ENCODE results near the gene BIN2.
"Not testable (repeated sequence)": the region's sequence is repeated elsewhere in the genome, so short reads cannot be mapped to it uniquely, and the experiment has no call there.

The BIN2 gene

GRCh38 chr12:51345681-51346080 is 21.7 kb upstream of the BIN2 start:
- DNase-seq (ENCODE audit: low read depth), result no peak

GRCh38 chr12:51343201-51343600 is 19.2 kb upstream of the BIN2 start:
- no peak for DNase-seq (ENCODE audit: low read depth)

GRCh38 chr12:51342416-51342815 is 18.4 kb upstream of the BIN2 start:
- no peak for DNase-seq (ENCODE audit: low read depth)

GRCh38 chr12:51341251-51342007 is 17.5 kb upstream of the BIN2 start:
- DNase-seq (ENCODE audit: low read depth), result peak; percentile 47

GRCh38 chr12:51339750-51340149 is 15.8 kb upstream of the BIN2 start:
- no peak for DNase-seq (ENCODE audit: low read depth)

GRCh38 chr12:51337336-51337735 is 13.4 kb upstream of the BIN2 start:
- DNase-seq (ENCODE audit: low read depth), result not testable (repeated sequence)

DNA sequence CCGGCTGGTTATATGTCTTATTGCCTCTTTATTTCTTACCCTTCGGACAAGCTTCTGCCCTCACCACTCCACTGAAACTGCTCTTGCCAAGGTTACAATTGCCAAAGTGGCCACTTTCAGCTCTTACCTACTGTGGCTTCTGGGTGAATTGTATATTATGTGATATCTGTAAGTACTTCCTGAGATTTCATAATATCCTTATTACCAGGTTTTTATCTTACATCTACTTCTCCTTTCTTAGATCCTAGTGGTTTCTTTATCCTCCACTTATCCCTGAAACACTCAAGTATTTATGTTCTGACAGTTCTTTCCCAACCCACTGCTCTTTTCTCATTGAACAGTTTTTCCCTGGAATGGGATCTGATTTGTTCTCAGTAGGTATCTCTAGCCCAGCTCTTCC is 12.0 kb upstream of the BIN2 start:
- DNase-seq (ENCODE audit: low read depth), result no peak

- DNase-seq (ENCODE audit: low read depth), result no peak
Measured at GRCh38 chr12:51334764-51335163, 10.8 kb upstream of the BIN2 start.

- DNase-seq (ENCODE audit: low read depth), result no peak
Measured at GRCh38 chr12:51333536-51333935, 9.6 kb upstream of the BIN2 start.

- no peak for DNase-seq (ENCODE audit: low read depth)
Measured at GRCh38 chr12:51330186-51330585, 6.2 kb upstream of the BIN2 start.

GRCh38 chr12:51329742-51330141 is 5.8 kb upstream of the BIN2 start:
- DNase-seq (ENCODE audit: low read depth), result no peak

GRCh38 chr12:51328587-51328986 is 4.6 kb upstream of the BIN2 start:
- no peak for DNase-seq (ENCODE audit: low read depth)

DNA sequence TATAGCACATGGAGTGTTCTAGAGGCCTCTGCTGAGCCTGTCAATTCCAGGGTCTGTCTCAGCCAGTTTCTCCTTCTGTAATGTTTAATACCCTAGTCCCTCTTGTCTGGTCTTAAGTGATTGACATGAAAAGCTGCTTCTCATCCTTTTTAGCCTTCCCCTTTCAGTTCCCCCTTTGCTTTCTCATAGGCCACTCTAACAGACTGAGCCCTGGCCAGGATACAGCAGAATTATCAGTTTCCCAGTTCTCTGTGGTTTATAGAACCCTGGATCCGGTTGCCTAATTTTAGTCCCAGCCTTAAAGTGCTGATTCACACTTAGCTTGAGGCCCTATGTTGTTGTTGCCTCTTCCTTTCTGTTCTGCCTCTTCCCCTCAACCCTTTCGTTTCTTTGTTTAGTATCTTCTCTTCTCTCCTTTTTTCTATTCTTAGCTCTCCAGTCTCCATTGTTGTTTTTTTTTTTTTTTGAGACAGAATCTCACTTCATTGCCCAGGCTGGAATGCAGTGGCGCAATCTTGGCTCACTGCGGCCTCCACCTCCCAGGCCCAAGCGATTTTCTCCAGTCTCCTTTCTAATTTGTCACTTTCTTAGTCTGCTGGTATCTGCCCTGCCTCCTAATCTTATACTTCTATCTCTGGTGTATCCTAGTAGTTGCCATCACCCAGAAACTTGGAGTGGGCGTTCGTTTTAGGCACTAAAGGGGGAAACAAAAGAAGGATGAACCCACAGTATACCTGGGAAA is 2.9 kb upstream of the BIN2 start:
- no peak for DNase-seq (ENCODE audit: low read depth)

GRCh38 chr12:51324953-51325352 is 979 bp upstream of the BIN2 start:
- no peak for DNase-seq (ENCODE audit: low read depth)

GRCh38 chr12:51323317-51323960 is 535 bp downstream of the BIN2 start:
- peak; percentile 37 for DNase-seq (ENCODE audit: low read depth)

DNA sequence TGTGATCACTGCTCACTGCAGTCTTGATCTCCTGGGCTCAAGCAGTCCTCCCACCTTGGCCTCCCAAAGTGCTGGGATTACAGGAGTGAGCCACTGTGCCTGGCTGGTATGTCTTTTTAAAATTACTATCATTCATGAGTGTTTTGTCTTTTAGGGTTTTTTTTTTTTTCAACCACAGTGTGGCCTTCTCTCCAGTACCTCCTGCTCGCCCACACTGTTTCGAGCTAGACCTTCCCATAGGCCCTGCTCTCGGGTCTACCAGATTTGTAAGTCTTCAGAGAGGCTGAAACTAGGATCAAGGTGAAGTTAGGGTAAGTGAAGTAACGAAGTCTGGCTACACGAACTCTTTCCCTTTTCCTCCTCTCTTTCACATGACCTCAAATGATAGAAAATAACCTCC is 1.5 kb downstream of the BIN2 start:
- no peak for DNase-seq (ENCODE audit: low read depth)

DNA sequence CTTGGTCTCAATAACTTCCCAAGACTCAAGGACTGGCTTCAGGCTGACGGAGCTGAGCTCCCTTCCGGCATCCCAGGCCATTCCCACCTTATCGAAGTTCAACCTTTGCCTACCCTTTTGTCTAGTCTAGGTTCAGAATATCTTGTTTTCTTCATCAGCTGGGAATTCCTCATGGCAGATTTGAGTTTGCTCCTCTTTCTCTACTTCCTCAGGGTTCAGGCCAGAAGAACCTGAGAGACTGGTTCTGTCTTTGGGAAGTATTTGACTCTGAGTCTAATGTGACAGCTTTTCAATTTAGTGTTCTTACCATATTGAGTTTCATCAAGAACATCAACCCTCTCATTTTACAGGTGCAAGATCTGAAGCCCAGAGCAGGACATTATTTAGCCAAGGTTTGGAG is 2.1 kb downstream of the BIN2 start:
- no peak for DNase-seq (ENCODE audit: low read depth)

DNA sequence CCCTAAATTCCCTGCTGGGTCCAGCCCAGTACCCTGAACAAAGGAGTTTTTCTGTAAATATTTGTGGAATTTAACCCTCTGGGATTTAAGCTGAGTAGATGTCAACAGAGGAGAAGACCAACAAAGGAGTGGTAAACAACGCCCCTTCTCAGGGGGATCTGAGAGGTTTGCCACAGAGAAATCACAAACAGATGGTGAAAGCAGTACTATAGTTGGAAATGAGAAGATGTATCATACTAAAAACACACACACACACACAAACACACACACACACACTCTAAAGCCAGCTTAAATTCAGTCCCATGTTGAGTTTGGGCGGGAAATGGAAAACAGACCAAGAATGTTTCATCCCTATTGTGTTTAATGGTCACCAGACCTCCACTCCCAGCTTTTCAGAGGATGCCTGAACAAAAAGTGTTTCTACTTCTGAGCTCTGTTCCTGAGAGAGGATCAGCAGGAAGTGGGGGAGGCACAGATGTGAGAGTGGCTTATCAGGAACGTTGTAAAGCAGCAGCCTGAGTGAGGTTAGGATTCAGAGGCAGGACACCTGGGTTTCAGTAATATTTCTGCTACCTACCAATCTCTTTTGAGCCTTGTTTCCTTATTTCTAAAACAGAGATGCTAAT is 3.2 kb downstream of the BIN2 start:
- DNase-seq (ENCODE audit: low read depth), result no peak

- no peak for DNase-seq (ENCODE audit: low read depth)
Measured at GRCh38 chr12:51320311-51320694, 3.7 kb downstream of the BIN2 start.

- peak; percentile 29 for DNase-seq (ENCODE audit: low read depth)
Measured at GRCh38 chr12:51318846-51319599, 5.0 kb downstream of the BIN2 start.

DNA sequence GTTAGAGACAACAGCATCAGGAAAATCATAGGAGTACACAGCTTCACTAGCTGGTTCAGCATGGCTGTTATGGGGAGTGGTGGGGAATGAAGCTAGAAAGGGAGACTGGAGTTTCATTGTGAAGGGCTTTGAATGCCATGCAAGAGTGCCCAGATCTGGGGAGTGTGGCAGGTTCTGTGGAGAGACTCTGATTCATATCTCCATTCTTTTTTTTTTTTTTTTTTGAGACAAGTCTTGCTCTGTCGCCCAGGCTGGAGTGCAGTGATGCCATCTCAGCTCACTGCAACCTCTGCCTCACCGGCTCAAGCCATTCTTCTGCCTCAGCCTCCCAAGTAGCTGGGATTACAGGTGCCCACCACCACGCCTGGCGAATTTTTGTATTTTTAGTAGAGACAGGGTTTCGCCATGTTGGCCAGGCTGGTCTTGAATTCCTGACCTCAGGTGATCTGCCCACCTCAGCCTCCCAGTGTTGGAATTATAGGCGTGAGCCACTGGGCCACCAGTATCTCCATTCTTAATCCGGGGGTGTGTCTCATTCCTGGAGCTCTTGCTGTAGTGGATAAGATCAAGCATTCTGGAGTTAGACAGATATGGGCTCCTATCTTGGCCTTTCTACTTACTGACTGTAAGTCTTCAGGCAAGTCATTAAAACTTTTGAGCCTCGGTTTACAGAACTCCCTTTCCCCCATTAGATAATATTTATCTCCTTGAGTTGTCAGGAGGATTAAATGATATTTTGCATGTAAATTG is 5.7 kb downstream of the BIN2 start:
- not testable (repeated sequence) for DNase-seq (ENCODE audit: low read depth)

All from activated T-helper 1 cell treated with Interleukin-2 at 50 U/mL for 16 hours (primary cell).